ENCODE measurements around the gene MDH1B. TPM values are rescaled to one million over a fixed set of nuclear protein-coding genes. Genes with fewer than 3 reads are reported as not detected.

MDH1B gene
- total RNA-seq, 1 experiment from 2014 or later, result 3.7 TPM

DNA sequence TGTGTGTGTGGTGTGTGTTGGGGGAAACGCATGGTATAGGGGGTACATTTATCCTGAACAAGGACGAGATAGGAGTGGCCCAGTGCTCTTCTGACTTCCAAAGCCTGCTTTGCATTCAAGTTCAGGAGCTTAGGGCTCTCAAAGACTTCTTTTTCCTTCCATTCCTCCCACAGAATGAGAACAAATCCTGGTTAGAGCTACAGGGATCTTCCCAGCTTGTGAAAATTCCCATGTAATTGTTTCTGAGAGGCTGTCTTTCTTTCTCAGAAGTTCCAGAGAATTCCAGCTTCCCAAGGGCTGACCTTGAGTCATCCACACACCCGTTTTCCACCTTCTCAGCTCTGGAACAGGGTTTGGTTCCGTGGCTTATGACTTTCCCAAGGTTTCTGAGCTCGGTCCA, 39.2 kb upstream of the MDH1B start:
- Histone ChIP-seq H3K79me2 (ENCODE audit: insufficient read depth, low read length) (no peaks in the 10 kb centered on the region), H3K4me1 (ENCODE audit: control insufficient read depth in 1 of 2, insufficient read depth in 2 of 2, low read length in 2 of 2) (peaks cover 0 to 3% of the 10 kb centered on the region in 2 experiments; a peak in 1 of 4 replicates), H3K9me3 (ENCODE audit: control insufficient read depth in 1 of 2, insufficient read depth in 1 of 2, low read depth in 1 of 2, low read length in 2 of 2) (no peaks in the 10 kb centered on the region), H3K9ac (ENCODE audit: low read length) (no peak overlapping the region), H3K4me2 (ENCODE audit: low read length) (no peak overlapping the region), H2AFZ (ENCODE audit: low read depth, low read length, poor library complexity, severe bottlenecking) (no peak overlapping the region), H3K9me2 (ENCODE audit: insufficient read depth) (no peaks in the 10 kb centered on the region), H3K36me3 (ENCODE audit: control insufficient read depth in 1 of 2, insufficient read depth in 2 of 2, low read length in 2 of 2) (no peaks in the 10 kb centered on the region), H4K20me1 (ENCODE audit: insufficient read depth) (no peaks in the 10 kb centered on the region), H3K27ac (ENCODE audit: low read depth, low read length) (no peak overlapping the region), H3K27me3 (ENCODE audit: insufficient read depth, low read length) (no peaks in the 10 kb centered on the region), H3K4me3 (replicated peaks in 1 of 2; ENCODE audit: low read depth in 1 of 2, low read length in 2 of 2) (no peak overlapping the region)
- ATAC-seq (no peak), DNase-seq (ENCODE audit: low read depth, low spot score) (no peak)
- intact Hi-C loops (cut with micrococcal nuclease), result loop anchor here (10.0 kb wide), 1 partner anchor 920 kb away; no protein-coding TSS in a partner anchor
- ChIA-PET POLR2A (no interaction called here), CTCF (no interaction called here), RAD21 (ENCODE audit: low non-redundant PET in 1 of 2, low total read pairs in 2 of 2, uncharacterized antibody in 2 of 2, unreplicated experiment in 2 of 2) (no interaction called here)
- no TSS peak for BruUV-seq (replicated peaks)
- TF ChIP-seq, protein P1, sequence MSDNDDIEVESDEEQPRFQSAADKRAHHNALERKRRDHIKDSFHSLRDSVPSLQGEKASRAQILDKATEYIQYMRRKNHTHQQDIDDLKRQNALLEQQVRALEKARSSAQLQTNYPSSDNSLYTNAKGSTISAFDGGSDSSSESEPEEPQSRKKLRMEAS (IDR thresholded peaks at IDR 0.05), result no peak
- TF ChIP-seq ZNF274 (IDR thresholded peaks at IDR 0.05; ENCODE audit: low read depth, low read length) (no peak), EZH2 (IDR thresholded peaks at IDR 0.05) (no peak), SP1 (IDR thresholded peaks at IDR 0.05; ENCODE audit: low read depth) (no peak), ATF3 (IDR thresholded peaks at IDR 0.05) (no peak), CEBPB (IDR thresholded peaks at IDR 0.05; ENCODE audit: low read depth) (no peak), ZBTB33 (IDR thresholded peaks at IDR 0.05; ENCODE audit: extremely low read depth, insufficient replicate concordance, low read length) (no peak), EGR1 (IDR thresholded peaks at IDR 0.05; ENCODE audit: low read depth) (no peak), TCF7L2 (IDR thresholded peaks at IDR 0.05; ENCODE audit: borderline replicate concordance, extremely low read depth, insufficient read depth, insufficient read length) (no peak), YY1 (IDR thresholded peaks at IDR 0.05; ENCODE audit: extremely low read depth, insufficient replicate concordance, low read depth, low read length) (no peak)
- TF ChIP-seq, protein P2, sequence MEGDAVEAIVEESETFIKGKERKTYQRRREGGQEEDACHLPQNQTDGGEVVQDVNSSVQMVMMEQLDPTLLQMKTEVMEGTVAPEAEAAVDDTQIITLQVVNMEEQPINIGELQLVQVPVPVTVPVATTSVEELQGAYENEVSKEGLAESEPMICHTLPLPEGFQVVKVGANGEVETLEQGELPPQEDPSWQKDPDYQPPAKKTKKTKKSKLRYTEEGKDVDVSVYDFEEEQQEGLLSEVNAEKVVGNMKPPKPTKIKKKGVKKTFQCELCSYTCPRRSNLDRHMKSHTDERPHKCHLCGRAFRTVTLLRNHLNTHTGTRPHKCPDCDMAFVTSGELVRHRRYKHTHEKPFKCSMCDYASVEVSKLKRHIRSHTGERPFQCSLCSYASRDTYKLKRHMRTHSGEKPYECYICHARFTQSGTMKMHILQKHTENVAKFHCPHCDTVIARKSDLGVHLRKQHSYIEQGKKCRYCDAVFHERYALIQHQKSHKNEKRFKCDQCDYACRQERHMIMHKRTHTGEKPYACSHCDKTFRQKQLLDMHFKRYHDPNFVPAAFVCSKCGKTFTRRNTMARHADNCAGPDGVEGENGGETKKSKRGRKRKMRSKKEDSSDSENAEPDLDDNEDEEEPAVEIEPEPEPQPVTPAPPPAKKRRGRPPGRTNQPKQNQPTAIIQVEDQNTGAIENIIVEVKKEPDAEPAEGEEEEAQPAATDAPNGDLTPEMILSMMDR (IDR thresholded peaks at IDR 0.05 in 2 of 3, conservative IDR thresholded peaks at IDR 0.05 in 1 of 3; ENCODE audit: borderline replicate concordance in 1 of 3, insufficient read depth in 1 of 3, low read depth in 2 of 3, low read length in 2 of 3), result no peak
